Measurements from ENCODE around the gene MAP6. TPM values are rescaled to one million over a fixed set of nuclear protein-coding genes. Genes with fewer than 3 reads are reported as not detected.

MAP6 gene
- total and polyA plus RNA-seq, 10 of the 15 experiments (the other 5 are each of a cell fraction or from before 2014, with no cell fraction given): 0.06 to 0.19 (median 0.11) TPM; not detected in 5

DNA sequence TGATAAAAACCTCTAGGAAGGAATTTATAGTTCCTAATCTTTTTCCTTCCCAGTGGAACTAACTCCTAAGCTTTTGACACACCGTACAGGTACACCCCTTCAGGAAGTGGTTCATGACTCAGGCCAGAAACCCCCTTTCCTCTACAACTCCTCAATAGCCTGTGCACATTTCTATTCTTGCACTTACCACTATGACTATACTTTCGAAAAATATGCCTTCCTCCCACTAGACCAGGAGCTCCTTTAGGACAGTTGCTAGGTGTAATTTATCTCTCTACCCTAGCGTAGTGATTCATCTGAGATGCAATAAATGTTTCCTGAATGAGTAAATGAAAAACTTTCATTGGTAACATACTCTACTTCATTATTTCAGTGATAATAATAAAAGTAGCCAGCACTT, 14.5 kb downstream of the MAP6 start:
- H3K36me3 ChIP-seq (ENCODE audit: control insufficient read depth in 2 of 2, insufficient read depth in 2 of 2, low read length in 1 of 2): no peaks in the 10 kb centered on the region
- DNase-seq (ENCODE audit: low read depth, low spot score) (peak; percentile 63), ATAC-seq (peak; percentile 97), FAIRE-seq (peak; percentile 86)
- CTCF ChIA-PET: interaction anchor here (0.7 kb wide), 1 partner anchor 52 kb away, joined by 4 read pairs; no protein-coding TSS in a partner anchor
- H3K9me3 ChIP-seq (replicated peaks; ENCODE audit: control insufficient read depth, insufficient read depth, low read length): no peaks in the 10 kb centered on the region
- H3K4me3 ChIP-seq: no peak overlapping the region
- peaks cover 15% of the 10 kb centered on the region for H3K4me1 ChIP-seq (ENCODE audit: control insufficient read depth, insufficient read depth, low read length)
- H3K4me2 ChIP-seq (ENCODE audit: control insufficient read depth, insufficient read depth): peak overlapping the region; percentile 38
- POLR2A ChIA-PET: no interaction called here
- 0% methylated on average over 3 of the region's 3 CpGs for WGBS (ENCODE audit: insufficient coverage, insufficient replicate concordance, low lambda C conversion rate, missing lambda C conversion rate)
- H4K20me1 ChIP-seq (ENCODE audit: control insufficient read depth, insufficient read depth): no peaks in the 10 kb centered on the region
- 0 out of 2 replicates have a peak overlapping the region, but pooled peaks have one; percentile 44 for H3K27ac ChIP-seq (ENCODE audit: control insufficient read depth, insufficient read depth)
- SMC1A ChIA-PET (ENCODE audit: uncharacterized antibody, unreplicated experiment): interaction anchor here (0.9 kb wide), 1 partner anchor 24 kb away, joined by 3 read pairs; no protein-coding TSS in a partner anchor
- no peaks in the 10 kb centered on the region for H3K79me2 ChIP-seq (ENCODE audit: control insufficient read depth, insufficient read depth, low read length)
- intact Hi-C loops (cut with micrococcal nuclease; ENCODE audit: unreplicated experiment) (no loop called here), in situ Hi-C loops (cut with MboI) (no loop called here)
- RAD21 ChIA-PET (ENCODE audit: unreplicated experiment): no interaction called here
- no peak overlapping the region for H3K9ac ChIP-seq (ENCODE audit: control insufficient read depth, insufficient read depth, low read length)
- no peaks in the 10 kb centered on the region for H3K27me3 ChIP-seq (replicated peaks in 1 of 2; ENCODE audit: control insufficient read depth in 2 of 2, insufficient read depth in 2 of 2, low read length in 1 of 2)
- no TSS peak for BruUV-seq (replicated peaks)
- H2AFZ ChIP-seq (ENCODE audit: control insufficient read depth, low read depth, low read length): no peak overlapping the region
- TF ChIP-seq, protein P1, sequence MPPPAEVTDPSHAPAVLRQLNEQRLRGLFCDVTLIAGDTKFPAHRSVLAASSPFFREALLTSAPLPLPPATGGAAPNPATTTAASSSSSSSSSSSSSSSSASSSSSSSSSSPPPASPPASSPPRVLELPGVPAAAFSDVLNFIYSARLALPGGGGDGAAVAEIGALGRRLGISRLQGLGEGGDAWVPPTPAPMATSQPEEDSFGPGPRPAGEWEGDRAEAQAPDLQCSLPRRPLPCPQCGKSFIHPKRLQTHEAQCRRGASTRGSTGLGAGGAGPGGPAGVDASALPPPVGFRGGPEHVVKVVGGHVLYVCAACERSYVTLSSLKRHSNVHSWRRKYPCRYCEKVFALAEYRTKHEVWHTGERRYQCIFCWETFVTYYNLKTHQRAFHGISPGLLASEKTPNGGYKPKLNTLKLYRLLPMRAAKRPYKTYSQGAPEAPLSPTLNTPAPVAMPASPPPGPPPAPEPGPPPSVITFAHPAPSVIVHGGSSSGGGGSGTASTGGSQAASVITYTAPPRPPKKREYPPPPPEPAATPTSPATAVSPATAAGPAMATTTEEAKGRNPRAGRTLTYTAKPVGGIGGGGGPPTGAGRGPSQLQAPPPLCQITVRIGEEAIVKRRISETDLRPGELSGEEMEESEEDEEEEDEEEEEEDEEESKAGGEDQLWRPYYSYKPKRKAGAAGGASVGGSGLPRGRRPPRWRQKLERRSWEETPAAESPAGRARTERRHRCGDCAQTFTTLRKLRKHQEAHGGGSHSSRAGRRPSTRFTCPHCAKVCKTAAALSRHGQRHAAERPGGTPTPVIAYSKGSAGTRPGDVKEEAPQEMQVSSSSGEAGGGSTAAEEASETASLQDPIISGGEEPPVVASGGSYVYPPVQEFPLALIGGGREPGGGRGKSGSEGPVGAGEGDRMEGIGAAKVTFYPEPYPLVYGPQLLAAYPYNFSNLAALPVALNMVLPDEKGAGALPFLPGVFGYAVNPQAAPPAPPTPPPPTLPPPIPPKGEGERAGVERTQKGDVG (CRISPR knock-in tag; IDR thresholded peaks at IDR 0.05): no peak
- no peak for TF ChIP-seq HDAC6 (IDR thresholded peaks at IDR 0.05; ENCODE audit: unreplicated experiment)
- TF ChIP-seq MYC (IDR thresholded peaks at IDR 0.05; ENCODE audit: insufficient read depth, insufficient read length, insufficient replicate concordance, low read length, severe bottlenecking): no peak
- TF ChIP-seq, protein P2, sequence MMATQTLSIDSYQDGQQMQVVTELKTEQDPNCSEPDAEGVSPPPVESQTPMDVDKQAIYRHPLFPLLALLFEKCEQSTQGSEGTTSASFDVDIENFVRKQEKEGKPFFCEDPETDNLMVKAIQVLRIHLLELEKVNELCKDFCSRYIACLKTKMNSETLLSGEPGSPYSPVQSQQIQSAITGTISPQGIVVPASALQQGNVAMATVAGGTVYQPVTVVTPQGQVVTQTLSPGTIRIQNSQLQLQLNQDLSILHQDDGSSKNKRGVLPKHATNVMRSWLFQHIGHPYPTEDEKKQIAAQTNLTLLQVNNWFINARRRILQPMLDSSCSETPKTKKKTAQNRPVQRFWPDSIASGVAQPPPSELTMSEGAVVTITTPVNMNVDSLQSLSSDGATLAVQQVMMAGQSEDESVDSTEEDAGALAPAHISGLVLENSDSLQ (IDR thresholded peaks at IDR 0.05): no peak
- TF ChIP-seq, protein P3, sequence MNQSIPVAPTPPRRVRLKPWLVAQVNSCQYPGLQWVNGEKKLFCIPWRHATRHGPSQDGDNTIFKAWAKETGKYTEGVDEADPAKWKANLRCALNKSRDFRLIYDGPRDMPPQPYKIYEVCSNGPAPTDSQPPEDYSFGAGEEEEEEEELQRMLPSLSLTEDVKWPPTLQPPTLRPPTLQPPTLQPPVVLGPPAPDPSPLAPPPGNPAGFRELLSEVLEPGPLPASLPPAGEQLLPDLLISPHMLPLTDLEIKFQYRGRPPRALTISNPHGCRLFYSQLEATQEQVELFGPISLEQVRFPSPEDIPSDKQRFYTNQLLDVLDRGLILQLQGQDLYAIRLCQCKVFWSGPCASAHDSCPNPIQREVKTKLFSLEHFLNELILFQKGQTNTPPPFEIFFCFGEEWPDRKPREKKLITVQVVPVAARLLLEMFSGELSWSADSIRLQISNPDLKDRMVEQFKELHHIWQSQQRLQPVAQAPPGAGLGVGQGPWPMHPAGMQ (IDR thresholded peaks at IDR 0.05; ENCODE audit: borderline replicate concordance): no peak
- TF ChIP-seq, protein P4, sequence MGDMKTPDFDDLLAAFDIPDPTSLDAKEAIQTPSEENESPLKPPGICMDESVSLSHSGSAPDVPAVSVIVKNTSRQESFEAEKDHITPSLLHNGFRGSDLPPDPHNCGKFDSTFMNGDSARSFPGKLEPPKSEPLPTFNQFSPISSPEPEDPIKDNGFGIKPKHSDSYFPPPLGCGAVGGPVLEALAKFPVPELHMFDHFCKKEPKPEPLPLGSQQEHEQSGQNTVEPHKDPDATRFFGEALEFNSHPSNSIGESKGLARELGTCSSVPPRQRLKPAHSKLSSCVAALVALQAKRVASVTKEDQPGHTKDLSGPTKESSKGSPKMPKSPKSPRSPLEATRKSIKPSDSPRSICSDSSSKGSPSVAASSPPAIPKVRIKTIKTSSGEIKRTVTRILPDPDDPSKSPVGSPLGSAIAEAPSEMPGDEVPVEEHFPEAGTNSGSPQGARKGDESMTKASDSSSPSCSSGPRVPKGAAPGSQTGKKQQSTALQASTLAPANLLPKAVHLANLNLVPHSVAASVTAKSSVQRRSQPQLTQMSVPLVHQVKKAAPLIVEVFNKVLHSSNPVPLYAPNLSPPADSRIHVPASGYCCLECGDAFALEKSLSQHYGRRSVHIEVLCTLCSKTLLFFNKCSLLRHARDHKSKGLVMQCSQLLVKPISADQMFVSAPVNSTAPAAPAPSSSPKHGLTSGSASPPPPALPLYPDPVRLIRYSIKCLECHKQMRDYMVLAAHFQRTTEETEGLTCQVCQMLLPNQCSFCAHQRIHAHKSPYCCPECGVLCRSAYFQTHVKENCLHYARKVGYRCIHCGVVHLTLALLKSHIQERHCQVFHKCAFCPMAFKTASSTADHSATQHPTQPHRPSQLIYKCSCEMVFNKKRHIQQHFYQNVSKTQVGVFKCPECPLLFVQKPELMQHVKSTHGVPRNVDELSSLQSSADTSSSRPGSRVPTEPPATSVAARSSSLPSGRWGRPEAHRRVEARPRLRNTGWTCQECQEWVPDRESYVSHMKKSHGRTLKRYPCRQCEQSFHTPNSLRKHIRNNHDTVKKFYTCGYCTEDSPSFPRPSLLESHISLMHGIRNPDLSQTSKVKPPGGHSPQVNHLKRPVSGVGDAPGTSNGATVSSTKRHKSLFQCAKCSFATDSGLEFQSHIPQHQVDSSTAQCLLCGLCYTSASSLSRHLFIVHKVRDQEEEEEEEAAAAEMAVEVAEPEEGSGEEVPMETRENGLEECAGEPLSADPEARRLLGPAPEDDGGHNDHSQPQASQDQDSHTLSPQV (IDR thresholded peaks at IDR 0.05): no peak
- TF ChIP-seq NR2C2 (IDR thresholded peaks at IDR 0.05; ENCODE audit: borderline replicate concordance, control insufficient read depth, insufficient read length, low read depth): no peak
- no peak for TF ChIP-seq MLLT1 (IDR thresholded peaks at IDR 0.05)
- peak; percentile 47; the same call in 1 of the 2 replicates for TF ChIP-seq DPF2 (IDR thresholded peaks at IDR 0.05)

Data from GM12878 (cell line).